Prostate gland (tissue), 2 donors: ENCODE measurements around the gene TMEM120B.

Source experiments
- CTCF ChIP-seq, 4 experiments: fragments of 200-600 bp in 2 of 4; fragments of 450-650 bp in 2 of 4; sonication (generic) in 2 of 4; IDR thresholded peaks; 1 replicate in 3 of 4; 2 replicates in 1 of 4; pipeline ENCODE4 v1.5.1; 2016 to 2019; ENCODE audit warnings: antibody characterized with exemption in 4 of 4, mild to moderate bottlenecking in 2 of 4, moderate library complexity in 2 of 4
- POLR2AphosphoS5 ChIP-seq: sonication (generic); formaldehyde crosslinking; IDR thresholded peaks from one replicate; pipeline ENCODE4 v1.6.1; 2017; ENCODE audit warnings: antibody characterized with exemption

- TF ChIP-seq CTCF (IDR thresholded peaks at IDR 0.05) (no peak), POLR2AphosphoS5 (no peak)
Observed at GRCh38 chr12:121669521-121669900, 43.0 kb upstream of the TMEM120B start, which contains the start of gene MORN3.
